GM19395 (cell line): ENCODE data around the gene CXCL17.
"Not testable (repeated sequence)": the region's sequence is repeated elsewhere in the genome, so short reads cannot be mapped to it uniquely, and the experiment has no call there.

ENCODE experiments used
- ATAC-seq: cut with Tn5 transposase; IDR thresholded peaks from one replicate; pipeline ENCODE4 v1.9.1; 2021; ENCODE audit warnings: mild to moderate bottlenecking, moderate library complexity; ENCODE audit not compliant: unreplicated experiment

CXCL17 gene

DNA sequence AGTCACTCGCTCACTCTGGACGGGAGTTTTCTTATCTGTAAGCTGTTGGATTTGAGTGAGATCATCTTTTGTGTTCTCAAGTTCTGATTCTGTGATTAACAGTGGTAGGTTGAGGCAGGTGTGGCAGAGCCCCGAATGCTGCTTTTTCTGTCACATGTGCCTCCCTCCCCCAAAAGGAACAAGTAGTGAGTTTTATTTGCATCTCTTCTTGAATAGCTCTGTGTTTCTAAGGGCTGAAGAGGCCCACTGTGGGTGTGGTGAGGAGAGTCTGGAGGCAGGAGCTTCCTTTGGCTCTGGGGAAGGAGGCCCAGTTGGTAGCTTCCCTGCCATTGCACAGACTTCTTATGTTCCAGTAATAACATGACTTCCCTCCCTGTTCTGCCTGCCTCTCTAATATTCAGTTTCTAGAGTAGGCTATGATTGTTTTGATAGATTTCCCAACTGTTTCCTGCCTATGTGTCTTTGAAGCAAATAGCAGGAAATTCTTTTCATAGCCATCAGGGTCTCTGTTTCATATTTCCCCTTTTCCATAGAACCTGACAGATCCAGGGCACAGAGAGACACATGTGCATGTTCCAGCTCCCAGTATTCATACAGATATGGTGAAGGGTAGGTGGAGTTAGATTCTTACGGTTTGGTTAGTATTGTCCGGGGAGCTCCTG, 23.9 kb upstream of the CXCL17 start:
- ATAC-seq = no peak

- peak; percentile 83 for ATAC-seq
Observed at GRCh38 chr19:42465827-42466280, 23.1 kb upstream of the CXCL17 start.

DNA sequence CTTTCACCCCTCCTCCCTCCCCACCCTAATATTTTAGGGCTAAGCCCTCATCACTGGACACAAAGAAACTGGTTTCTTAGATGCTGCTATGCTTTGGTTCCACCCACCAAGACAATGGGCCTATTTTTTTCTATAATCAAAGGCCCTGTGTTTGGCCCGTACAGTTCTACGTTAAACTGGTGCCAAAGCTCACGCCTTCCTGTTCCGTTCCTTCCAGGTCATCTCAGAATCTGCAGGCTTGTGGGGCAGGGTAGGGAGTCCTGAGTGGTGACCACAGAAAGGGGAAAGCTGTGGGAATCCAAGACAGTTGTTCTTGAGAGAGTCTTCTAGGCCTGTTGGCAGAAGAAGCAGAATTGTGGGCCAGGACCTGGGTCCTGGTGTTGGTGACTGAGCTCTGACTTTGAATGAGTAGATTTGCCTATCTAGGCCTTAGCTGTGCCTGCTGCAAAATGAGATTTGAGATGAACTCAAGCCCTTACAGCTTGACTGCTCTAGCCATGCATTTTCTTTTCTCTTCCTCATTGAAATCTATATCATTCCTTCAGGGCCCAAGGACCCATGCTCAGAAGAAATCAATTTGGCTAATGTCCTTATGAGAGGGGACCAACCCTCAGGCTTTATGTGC, 19.1 kb upstream of the CXCL17 start:
- no peak for ATAC-seq

DNA sequence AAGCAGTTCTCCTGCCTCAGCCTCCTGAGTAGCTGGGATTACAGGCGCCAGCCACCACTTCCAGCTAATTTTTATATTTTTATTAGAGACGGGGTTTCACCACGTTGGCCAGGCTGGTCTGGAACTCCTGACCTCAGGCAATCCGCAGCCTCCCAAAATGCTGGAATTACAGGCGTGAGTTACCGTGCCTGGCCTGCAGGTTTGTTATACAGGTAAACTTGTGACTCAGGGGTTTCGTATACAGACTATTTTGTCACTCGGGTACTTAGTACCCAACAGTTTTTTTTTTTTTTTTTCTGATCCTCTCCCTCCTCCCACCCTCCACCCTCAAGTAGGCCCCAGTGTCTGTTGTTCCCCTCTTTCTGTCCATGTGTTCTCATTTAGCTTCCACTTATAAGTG, 18.5 kb upstream of the CXCL17 start:
- not testable (repeated sequence) for ATAC-seq

DNA sequence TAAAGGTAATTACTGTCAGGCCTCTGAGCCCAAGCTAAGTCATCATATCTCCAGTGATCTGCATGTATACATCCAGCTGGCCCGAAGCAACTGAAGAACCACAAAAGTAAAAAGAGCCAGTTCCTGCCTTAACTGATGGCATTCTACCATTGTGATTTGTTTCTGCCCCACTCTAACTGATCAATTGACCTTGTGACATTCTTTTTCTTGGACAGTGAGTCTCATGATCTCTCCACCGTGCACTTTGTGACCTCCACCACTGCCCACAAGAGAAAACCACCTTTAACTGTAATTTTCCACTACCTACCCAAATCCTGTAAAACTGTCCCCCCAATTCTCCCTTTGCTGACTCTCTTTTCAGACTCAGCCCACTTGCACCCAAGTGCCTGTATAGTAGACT, 17.2 kb upstream of the CXCL17 start:
- no peak for ATAC-seq

GRCh38 chr19:42455621-42456081, 12.9 kb upstream of the CXCL17 start:
- no peak for ATAC-seq

DNA sequence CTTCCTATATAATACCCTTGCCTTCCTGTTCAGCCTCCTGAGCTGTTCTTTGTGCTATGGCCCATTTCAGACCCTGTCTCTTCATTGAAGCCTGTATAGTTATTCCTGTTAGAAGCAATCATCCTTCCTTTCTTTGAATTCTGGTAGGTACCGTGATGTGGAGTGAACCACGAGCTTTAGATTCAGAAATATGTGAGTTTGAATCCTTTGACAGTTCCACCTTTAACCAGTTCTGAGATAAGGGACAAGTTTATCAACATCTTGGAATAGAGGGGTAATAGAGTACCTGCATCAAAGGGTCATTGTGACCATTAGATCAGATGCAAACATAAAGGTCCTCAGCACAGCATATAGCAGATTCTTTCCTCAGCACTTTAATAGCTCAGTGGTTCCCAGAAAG, 12.3 kb upstream of the CXCL17 start:
- ATAC-seq = no peak

DNA sequence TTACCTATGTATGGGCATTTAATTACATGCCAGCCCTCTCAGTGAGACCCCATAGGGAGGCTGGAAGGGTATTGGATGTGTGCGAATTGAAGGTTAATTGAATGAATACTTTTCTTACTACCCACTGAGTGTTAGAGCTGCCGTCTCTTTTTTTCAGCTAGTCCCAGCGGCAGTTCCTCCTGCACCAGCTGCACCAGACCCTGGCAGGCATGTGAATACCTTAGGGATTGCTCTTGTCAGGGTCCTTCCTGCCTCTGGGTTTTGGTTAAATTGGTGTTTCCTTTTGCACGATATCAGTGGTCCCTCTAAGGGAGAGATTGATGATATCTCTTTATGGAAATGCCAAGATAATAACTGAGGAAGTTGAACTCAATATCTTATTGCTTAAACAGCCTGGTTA, 9.8 kb upstream of the CXCL17 start:
- ATAC-seq = no peak

DNA sequence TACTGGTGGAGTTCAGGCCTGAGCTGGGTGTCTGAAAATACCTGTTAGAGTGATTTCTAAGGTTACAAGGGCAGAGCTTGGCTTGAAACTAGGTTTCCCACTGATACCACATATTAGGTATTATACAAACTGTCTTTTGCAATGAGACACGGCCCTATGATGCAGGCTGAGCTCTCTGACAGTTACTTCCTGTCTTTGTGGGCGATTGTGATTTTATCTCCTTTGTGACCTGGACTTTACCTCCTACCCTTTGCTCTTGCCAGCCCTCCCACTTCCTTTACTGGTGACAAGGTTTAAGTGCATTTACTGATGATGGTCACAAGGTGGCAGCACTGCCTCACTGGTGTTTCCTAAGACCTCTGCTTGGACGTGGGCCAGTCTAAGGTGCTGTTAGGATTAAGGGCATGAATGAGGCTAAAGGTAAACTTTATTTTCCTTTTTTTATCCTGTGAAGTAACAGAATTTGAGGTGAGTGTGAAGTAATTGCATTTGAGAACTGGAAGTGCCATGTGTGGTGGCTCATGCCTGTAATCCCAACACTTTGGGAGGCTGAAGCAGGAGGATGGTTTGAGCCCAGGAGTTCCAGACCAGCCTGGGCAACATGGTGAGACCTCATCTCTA, 7.7 kb upstream of the CXCL17 start:
- ATAC-seq = peak; percentile 82

DNA sequence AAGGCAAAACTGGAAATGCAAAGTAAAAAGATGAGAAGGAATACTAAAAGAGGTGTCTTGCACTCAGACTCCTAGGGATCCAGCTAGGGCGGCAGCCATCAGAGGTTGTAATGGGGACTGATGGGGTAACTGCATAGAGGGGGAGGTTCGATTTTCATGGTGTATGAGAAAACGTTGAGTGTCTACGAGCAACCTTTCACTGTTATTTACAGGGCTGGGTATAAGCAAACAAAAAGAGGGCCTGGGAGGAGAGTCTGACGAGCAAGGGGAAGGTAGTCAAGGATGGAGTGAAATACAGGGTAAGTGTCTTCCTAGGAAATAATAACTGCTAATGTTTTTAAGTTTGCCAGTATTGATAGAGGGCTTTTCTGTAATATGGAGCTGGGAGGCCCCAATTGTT, 5.6 kb upstream of the CXCL17 start:
- ATAC-seq = not testable (repeated sequence)

- no peak for ATAC-seq
Observed at GRCh38 chr19:42445948-42446347, 3.2 kb upstream of the CXCL17 start.

DNA sequence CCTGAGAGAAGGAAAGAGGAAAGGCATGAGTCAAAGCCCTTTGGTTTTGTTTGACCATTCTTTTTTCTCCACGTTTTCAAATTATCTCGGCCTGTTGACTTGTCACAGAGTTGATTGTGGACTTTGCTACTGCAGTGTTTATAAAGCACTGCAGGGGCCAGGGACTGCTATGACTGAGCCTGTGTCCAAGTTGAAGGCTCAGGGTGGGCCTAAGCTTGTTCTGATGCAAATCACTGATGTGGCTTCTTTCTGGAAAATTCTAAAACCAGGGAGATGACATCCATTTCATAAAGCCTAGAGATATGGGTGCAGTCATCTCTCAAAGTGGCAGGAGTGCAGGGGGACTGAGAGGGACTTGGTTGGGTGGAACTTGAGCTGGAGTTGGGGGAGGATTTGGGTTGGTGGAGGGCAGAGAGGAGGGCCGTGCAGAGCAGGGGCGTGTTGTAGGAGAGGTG, 1.2 kb upstream of the CXCL17 start:
- no peak for ATAC-seq

DNA sequence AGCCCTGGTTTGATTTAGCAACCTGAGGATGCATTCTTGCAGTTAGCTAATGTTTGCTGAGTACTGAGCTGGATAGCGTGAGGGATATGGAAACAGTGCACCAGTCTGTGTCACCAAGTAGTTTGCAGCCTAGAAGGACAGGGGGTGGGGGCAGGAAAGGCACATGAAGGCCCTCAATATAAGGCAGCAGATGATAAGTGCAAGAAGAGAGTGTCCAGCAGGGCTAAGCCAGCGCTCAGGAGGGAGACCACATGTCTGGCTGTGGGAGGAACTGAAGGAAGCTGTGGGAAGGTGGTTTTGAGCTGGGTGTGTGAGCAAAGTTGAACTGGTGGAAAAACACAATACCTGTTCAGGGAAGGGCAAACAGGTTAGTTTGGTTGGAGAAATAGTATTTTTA, 1.7 kb downstream of the CXCL17 start:
- no peak for ATAC-seq

DNA sequence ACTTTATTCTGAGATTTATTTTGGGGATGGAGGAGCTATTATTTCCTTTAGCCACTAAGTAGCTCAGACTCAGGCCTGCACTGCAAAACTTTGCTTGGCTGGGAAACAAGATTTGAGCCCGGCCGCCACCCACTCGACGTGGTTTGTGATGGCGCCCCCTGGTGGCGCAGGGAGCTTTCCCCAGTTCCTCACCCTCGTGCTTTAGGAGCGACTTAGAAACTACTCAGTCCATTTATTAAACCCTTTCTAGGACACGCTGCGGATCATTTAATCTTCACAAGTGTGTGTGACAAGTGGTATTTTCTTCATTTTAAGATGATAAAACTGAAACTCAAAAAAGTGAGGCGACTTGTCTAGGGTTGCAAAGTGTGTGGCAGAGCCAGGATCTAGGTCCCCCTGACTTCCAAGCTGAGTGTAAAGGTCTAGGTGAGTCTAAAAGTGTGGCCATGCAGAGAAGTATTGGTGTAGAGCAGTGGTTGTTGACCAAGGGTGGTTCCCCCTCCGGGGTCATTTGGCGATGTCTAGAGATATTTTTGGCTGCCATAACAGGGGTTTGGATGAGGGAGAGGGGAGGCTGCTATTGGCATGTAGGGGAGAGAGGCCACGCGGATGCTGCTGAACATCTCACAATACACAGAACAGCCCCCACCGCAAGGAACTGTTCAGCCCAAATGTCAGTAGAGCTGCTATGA, 2.2 kb downstream of the CXCL17 start:
- ATAC-seq = no peak

- no peak for ATAC-seq
Observed at GRCh38 chr19:42436006-42436405, 6.7 kb downstream of the CXCL17 start.

DNA sequence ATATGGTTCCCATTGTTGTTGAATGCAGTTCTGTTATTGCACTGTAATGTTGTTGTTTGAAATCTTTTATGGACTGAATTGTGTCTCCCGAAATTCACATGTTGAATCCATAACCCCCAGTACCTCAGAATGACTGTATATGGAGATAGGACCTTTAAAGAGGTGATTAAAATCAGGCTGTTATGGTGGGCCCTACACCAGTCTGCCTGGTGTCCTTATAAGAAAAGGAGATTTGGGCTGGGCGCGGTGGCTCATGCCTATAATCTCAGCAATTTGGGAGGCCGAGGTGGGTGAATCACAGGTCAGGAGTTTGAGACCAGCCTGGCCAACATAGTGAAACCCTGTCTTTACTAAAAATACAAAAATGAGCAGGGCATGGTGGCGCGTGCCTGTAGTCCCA, 7.4 kb downstream of the CXCL17 start:
- no peak for ATAC-seq

GRCh38 chr19:42433503-42434260, 9.1 kb downstream of the CXCL17 start:
- ATAC-seq = no peak

DNA sequence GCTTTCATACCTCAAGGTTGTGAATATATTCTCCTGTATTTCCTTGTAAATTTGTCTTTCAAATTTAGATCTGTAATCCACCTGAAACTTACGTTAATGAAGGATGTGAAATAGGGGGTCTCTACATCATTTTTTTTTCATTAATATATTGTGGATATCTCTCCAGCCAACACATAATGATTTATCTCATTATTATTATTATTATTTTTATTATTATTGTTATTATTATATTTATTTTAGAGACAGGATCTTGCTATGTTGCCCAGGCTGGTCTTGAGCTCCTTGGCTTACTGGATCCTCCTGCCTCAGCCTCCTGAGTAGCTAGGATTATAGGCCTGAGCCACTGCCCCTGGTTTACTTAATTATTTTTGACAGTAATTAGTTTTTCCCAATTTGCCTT, 11.3 kb downstream of the CXCL17 start:
- no peak for ATAC-seq

DNA sequence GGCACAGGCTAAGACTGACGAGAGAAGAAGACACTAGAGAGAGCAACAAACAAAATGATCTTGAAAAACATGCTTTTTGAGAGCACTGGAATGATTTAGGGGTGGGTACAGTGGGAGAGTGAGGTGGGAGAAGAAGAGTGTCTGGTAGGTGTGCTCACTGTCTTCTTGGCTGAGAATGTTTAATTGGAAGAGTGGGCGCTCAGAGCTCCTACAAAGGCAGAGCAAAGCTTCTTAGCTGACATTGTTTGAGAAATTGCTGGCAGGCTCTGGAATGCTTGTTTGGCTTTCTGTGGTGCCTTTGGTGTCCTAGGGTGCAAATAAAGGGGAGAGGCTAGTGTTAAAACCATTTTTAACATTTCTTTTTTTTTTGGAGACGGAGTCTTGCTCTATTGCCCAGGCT, 14.1 kb downstream of the CXCL17 start:
- no peak for ATAC-seq

GRCh38 chr19:42427313-42427712, 15.4 kb downstream of the CXCL17 start, which contains the start of gene LIPE:
Gene LIPE (minus strand): TSS chr19:42427388. CDS start chr19:42427149, 239 bp downstream.
- ATAC-seq = no peak

GRCh38 chr19:42426643-42427042, 16.1 kb downstream of the CXCL17 start:
- no peak for ATAC-seq
